GM21390 (cell line): ENCODE measurements around the gene CEP41.

Experiments
- ATAC-seq: cut with Tn5 transposase; IDR thresholded peaks from one replicate; pipeline ENCODE4 v1.9.1; 2021; ENCODE audit not compliant: unreplicated experiment

The CEP41 gene

DNA sequence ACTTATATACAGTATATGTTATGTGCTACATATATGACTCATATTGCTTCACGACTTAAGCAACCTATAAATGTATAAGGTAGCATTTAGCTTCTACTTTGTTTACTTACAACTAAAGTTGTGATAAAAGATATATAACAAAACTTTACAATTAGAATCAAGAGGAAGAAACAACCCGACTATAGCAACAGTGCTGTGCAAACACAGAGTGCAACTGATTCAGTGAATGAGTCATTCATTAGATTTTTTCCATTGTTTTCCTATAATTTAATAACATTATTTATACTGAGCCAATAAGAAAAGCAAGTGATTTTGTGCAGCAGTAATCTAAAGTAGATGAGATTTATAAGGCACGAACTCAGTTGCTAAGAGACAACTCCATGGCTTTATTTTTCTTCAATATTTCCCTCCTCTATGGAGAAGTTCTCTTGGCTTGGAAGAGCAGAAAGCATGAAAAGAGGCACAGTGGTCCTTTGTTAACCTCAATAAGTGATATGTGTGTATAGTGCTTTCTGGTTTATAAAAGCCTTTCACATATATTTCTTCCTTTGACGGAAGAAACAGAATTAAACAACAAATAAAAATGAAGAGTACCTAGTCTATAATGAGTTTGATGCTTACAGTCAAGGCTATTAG lies 19.8 kb downstream of the CEP41 start:
- no peak for ATAC-seq

DNA sequence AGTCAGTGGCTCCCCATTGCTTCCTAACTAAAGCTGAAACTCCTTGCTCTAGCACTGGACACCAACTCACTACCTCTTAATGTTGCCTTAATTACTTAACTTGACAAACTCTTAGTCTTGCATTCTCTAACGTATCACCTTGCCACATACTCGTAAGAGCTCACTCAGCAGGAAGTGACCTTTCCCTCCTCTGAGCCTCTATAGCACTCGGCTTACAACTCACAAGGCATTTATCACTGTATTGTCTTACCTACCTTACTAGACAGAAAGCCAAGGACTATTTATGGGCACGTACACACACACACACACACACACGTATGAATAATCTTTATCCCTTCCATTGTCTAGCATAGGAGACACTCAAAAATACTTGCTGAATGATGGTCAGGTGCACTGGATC lies 21.2 kb downstream of the CEP41 start:
- no peak for ATAC-seq

DNA sequence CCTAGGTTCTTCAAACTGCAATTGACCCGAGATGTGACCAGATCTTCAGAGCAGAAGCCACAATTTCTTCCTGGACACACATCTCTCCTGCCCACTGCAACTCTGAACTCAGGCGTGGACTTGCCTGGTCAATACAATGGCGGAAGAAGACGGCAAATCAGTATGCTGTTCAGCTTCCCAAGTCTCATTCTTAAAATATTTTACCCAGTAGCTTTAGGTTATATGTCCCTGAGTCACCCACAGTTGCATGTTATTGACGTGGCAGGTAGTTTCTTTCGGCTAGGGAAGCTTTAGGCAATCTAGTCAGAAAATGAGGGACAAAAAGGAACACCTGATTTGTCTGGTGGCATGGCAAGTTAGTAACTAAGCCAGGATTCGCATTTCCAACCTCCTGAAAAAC lies 22.5 kb downstream of the CEP41 start:
- no peak for ATAC-seq

DNA sequence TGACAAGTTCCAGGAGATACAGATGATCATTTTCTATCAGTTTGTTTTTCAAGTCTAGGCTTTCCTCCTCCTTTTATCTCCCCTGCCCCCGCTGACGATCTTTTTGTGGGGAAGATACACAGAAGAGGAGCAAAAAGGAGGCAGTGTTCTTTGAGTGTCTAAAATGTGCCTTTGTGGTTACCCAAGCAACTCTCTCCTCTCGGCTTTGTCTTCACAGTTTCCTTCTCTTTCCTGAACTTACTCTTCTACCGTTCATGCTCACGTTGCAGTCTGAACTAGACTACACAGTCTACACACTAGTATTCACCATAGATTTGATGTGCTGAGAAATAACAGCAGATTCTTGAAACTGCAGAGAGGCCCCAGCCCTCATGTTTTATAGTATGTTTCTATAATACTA lies 23.6 kb downstream of the CEP41 start:
- no peak for ATAC-seq

DNA sequence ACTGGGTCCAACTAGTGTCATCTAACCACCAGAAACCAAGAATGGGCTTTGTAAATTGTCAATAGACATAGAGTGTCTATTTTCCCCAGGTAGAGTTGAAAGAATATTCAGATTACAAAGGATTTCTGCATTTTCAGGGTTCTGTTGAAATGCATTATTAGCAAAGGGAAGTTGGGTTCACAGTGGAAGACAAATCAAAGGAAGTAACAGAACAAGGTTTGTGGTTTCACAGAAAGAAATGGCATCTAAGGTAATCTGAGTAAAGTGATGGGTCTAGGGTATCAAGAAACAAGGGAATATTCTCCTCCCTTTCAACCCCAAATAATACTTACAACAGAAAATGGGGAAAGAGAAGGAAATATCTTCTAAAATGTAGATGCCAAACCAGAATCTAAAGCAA lies 25.8 kb downstream of the CEP41 start:
- ATAC-seq = no peak

DNA sequence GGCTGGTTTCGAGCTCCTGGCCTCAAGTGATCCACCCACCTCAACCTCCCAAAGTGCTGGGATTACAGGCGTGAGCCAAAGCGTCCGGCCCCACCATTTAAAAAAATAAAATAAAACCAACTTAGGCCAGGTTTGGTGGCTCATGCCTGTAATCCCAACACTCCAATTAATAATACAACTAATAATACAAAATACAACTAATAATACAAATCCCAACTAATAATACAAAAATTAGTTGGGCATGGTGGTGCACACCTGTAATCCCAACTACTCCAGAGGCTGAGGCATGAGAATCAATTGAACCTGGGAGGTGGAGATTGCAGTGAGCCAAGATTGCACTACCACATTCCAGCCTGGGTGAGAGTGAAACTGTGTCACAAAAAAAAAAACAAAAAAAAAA lies 27.6 kb downstream of the CEP41 start:
- ATAC-seq = no peak

DNA sequence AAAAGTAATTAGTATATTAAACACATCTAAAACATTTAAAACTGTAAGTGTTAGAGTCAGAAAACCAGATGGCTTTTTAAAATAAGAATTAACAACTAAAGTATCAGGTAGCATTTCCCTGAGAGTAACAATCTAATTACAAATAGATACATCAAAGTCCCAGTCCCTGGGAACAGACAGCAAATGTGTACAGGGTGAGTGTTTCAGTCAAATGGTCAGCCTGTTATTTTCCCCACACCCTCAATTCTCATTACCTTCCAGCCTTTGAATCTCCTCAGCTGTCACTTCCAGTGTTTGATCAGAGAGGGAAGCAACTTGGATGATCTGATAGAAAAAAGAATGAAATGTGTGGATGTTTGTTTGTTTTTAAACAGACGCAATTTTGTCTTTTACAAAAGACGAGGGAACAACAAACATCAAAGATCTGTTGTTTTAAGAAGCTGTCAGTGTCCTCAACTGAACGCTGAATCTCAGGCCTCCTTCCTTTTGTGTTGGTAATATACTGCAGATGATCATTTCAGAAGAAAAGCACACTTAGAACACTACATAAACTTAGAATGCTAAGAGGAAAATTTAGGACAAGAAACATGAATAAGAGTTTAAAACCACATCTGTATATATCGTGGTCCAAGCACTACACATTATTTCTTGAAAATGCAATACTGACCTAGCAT lies 29.8 kb downstream of the CEP41 start:
- no peak for ATAC-seq

DNA sequence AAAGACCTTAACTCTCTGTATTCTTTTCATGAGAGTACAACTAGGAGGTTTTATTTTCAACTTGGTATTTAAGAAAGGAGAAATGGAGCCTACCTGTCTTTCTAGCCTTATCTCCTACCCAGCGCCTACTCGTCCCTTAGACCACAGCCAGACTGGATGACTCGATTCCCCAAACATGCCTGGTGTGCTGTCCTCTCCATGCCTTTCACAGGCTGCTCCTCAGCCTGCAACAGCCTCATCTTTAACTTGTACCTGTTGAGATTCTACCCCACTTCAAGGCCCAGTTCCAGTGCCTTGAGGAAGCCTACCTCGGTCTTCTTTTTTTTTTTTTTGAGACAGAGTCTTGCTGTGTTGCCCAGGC lies 31.1 kb downstream of the CEP41 start:
- ATAC-seq = no peak

DNA sequence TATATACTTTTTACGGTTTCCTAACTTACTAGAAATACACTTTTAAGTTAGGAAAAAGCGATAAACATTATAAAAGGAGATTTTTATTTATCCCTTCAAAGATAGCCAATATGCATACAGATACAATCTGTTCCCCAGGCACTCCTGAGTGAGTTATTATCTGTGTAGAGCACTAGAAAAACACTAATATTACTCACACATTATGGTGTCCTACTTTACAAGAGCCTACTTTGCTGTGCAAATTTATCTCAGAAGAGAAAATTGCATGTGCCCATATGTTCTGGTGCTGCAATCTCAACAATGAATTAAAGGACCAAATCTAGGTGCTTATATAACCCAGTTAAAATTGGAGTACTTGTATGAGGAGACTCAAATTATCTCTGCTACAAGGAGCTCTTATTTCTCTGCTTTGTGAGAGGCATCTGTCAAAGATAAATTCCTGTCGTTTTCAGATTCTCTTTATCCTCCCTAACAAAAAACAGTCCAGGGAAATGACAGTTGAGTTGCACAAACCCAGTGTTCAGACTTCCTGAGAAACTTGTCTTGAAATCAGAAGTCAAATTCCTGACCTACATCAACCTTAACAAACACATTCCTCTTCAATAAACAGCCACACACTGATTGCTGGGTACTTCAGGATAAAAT lies 31.6 kb downstream of the CEP41 start:
- no peak for ATAC-seq

DNA sequence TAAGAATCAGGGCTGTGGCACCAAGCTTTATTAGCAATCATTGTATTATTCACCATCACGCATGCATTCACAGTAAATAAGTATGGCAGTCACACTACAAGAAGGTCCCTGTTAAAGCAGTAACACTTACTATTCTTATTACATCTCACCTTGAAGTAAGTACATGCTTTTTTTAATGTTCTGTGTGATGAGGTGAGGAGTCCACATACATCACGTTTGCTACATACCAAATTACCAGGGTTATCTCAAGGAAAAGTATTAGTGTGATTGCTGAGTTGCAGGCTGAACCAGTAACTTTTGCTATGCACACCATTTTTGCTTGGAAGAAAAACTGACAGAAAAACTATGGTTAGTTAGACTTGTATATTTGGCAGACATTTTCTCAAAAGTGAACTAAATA lies 35.8 kb downstream of the CEP41 start:
- ATAC-seq = no peak

DNA sequence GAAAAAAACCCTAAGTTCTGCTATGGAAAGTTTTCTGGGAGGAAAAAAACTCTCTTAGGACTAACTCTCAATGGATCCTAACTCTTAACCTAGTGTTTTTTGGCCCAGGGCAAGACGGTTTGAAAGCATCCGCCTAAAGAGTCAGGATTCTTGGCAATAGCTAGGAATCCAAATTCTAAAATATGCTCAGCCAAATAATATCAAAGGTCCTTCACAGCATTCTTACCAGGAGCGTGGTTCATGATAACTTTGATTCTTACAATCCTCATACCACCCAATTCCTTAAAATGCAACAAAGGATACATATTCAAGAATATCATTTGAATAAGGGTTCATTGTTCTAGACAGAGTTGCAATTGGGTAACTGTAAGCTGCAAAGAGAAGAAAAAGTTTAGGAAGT lies 39.2 kb downstream of the CEP41 start:
- no peak for ATAC-seq

DNA sequence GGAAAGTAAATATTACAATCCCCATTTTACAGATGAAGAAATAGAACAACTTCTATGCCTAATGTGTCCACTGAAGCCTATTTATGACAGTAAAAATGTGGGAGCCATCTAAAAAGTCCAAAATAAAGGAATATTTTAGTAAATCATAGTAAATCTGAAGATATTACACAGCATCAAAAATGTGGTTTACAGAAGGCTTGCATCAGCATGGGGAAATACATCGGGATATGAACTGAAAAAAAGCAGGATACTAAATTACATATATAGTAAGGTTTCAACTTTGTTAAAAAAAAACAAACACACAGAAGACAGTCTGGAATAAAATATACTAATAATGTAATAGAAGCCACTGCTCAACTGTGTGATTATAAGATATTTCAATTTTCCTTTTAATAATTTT lies 39.7 kb downstream of the CEP41 start:
- ATAC-seq = no peak

DNA sequence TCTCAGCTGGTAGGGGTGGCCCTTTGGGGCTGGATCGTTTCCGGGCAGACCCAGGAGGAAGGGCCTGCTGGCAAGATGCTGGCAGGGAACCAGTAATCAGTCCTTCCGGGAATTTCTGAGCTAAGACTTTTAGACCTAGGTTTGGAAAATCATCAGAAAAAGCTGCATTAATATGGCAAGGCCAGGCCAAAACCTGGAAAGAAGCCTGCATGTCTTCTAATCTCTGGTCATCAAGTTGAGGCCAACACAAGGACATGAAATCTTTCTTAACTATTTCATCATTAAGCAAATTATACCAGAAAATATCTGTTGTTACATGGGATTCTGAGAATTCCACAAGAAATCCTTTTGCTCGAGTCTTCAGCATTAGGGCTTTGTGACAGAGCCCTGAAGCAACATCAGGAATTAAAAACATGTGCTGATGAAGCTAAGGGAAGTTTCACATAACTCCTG lies 40.7 kb downstream of the CEP41 start:
- ATAC-seq = no peak

DNA sequence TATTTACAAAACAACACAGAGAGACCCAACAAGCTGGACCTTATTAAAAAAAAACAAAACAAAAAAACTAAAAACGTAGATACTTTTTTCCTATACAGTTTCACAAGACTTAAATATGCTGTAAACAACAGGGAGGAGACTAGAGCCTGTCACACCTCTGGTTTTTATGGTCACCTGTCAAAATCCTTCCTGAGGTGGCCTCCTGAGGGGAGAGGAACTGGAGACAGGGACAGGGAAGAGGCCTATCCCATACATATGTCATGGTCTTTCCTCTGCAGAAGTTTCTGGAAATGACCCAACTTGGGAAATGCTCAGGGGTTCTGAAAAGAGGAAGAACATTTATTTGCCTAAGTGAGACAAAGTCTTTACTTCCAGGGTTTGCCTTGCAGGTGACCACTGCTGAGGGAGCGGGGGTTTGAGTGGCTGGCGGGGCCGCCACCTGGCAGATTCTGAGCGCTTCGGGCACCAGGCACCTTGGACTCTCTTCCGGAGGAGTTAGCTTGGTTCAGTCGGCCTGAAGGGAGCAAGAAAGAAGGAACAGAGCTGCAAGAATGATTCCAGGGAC lies 42.2 kb downstream of the CEP41 start:
- no peak for ATAC-seq

DNA sequence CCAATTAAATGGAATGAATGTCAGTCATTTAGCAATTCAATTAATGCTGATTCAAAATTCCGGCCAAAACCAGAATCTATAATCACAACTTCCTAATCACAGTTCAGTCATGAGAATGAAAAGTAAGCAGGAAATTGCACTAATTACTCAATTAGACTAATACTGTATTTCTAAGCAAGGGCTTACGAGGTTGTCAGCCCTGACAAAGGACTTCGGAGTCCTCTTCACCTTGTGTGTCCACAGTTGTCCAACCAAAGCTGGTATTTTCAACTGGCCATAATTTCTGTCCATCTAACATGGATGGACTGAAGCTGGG lies 43.1 kb downstream of the CEP41 start:
- no peak for ATAC-seq

DNA sequence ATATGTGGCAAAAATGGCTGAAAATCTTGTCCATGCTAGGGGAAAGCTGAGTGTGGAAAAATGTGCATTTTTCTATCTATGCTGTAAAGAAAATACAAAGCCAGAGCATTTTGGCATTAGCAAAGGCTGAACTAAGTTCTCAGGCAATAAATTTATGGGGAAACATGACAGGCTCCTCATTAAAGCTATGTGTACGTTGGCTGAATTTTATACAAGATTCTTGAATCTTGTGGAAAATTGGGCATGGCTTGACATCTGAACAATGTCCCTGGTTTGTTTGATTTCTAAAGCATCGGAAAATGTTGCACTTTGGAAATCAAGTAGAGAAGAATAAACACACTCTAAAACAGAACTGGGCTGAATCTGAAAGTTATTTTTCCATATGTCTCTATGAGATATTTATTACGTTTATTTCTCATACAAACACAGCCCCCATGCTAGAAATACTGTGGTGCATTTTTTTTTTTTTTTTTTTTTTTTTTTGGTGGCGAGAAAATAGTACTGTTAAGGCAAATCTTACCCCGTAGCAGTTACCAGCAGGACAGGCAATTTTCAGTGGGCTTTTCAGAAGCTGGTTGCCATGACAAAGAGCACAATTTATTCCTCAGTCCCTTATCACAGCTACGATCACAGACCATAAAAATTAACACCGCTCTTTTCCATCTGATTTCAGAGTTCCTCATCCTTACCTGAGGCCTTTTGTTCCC lies 43.6 kb downstream of the CEP41 start:
- ATAC-seq = no peak

DNA sequence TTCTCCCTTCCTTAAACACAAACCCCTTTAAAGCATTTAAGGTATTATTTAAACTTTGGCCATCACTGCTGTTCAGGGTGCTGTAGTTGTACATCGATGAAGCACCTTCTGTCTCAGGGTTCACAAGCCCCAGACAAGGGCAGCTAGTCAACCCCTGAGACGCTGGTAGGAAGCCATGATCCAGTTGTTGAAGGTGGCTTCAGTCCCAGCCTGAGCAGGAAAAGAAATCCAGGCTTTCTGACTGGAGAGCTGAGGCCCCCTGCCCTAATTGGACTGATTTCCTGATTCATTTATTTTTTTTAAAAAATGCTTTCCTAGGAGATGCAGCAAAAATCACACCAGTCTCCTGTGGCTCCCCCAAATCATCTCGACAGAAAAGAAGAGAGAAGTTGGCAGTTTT lies 44.7 kb downstream of the CEP41 start:
- no peak for ATAC-seq

DNA sequence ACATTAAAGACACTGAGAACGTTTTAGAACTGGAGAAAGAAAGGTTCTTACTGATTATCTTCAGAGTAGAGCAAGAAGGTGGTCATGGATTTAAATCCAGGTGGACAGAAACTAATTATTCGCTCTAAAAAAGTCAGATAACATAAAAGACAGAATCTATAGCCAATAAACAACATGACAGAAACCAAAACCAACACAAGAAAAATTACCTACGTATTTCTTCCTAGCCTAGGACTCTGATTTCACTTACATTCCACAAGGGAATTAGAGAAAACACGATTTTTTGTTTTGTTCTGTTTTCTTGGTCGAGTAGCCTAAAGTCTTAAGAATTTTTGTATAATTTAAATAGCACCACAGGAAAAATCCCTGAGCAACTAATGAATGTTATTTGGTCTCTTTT lies 45.4 kb downstream of the CEP41 start:
- ATAC-seq = no peak

DNA sequence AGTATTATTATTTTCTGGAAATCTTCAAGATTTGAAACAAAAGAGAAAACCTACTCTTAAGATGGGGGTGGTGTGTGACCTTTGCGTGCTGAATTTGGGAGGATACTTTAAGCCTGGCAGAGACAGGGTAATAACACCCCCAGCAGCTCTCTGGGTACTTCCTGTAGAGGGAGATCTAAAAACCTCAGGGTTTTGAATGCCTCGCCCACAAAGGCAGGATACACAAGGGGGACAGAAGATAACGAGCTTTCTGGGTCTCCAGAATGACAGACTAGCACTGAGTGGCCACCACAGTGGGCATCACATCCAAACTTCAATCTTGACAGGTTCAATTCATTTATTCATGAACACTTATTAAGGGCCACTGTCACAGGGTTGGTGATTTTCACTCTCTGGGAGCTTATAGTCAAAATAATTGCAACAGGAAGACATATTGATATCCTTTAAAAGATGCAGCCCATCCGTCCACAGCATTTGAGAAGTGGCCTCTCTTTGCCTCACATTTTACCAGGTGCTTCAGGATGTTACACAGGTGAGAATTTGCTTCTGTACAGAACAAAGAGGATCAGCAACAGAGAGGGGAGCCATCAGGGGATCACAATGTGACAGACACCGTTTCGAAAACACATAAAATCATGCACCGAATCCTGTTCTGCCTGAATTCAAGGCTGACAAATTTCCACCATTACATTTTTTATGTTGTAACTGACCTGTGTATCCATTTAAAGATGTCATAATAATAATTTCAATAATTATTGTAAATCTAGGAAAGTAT lies 46.2 kb downstream of the CEP41 start:
- ATAC-seq = no peak

DNA sequence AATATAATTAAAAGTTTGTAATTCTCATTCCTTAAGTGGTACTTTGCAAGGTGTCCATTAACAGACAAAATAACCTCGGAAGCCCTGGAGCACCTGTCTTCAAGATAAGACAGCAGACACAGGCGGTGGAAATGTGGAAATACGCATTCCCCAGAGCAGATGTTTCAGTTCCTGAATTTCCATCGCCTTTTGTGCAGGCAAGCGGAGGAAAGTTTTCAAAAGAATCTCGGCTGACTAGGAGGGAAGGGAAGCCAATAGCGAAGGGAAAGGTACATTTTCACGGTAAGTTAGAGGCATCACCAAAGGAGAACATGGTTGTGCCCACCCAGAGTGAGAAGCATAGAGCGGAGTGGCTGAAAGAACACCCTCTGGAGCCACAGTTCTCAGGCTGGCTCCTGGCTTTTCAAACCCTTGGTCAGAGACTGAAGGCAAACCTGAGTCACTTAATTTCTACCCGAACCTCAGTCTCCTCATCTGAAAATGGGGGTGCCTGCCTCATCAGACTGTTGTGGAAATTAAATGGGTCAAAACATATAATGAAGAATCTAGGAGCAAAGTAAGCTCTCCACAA lies 46.9 kb downstream of the CEP41 start:
- no peak for ATAC-seq

DNA sequence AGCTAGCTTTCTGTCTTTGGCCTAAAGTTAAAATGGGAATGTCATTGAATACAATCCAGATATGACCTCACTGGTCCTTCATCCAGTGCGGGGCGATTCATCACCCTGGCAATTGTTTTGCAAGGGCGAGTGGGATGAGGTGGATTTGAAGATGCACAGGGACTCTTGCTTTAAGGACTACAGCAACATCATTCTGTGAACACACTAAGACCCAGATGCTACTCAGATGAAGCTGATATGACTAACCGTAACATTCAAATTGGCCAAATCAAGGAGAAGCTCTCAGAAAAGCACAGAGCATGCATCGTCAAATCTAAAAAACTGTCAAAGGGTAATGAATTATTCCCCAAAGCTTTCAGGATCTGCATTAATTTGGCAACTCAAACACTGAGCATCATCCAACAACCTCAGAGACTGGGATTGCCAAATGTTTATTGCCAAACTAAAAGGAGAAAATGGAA lies 47.7 kb downstream of the CEP41 start:
- no peak for ATAC-seq
